SK-N-SH (cell line): Measurements from ENCODE around the gene LDLRAP1. TPM values are rescaled to one million over a fixed set of nuclear protein-coding genes. Genes with fewer than 3 reads are reported as not detected.

Source experiments
- CTCF ChIA-PET: fragments of 300-600, 350-600 bp; formaldehyde crosslinking; extraction: SDS; loops from one replicate; lab custom pipeline; 2021; lab: Yijun Ruan, JAX
- POLR2A ChIA-PET: fragments of 350-600 bp; sonication (Branson Sonifier 250); formaldehyde crosslinking; extraction: SDS; loops from one replicate; lab custom pipeline; 2020; ENCODE audit warnings: antibody characterized with exemption, inconsistent platforms; lab: Yijun Ruan, JAX
- DNase-seq: peaks from one replicate; pipeline ENCODE4 v3.0.0; 2012
- H2AFZ ChIP-seq: fragments of 200-600 bp; sonication (generic); 2 replicates; pipeline ENCODE4 v1.8.1; 2016; ENCODE audit warnings: antibody characterized with exemption, mild to moderate bottlenecking, low read depth
- H3F3A ChIP-seq: fragments of 200-600 bp; sonication (generic); replicated peaks from 2 replicates; pipeline ENCODE3; 2016; ENCODE audit warnings: antibody characterized with exemption, mild to moderate bottlenecking; ENCODE audit not compliant: insufficient read depth
- H3K27ac ChIP-seq, 2 experiments: fragments of 200-500 bp in 1 of 2; fragments of 200-600 bp in 1 of 2; sonication (Bioruptor generic) in 1 of 2; sonication (generic), shearing (Covaris generic) in 1 of 2; 2 replicates each; pipeline versions ENCODE4 v1.5.1 to v1.6.1; 2014 to 2016; ENCODE audit warnings: low read depth in 2 of 2, inconsistent platforms in 1 of 2, low read length in 1 of 2, mild to moderate bottlenecking in 1 of 2, mixed read lengths in 1 of 2
- H3K27me3 ChIP-seq: fragments of 200-600 bp; sonication (generic), shearing (Covaris generic); 2 replicates; pipeline ENCODE4 v1.6.1; 2016; ENCODE audit warnings: mixed run types; ENCODE audit not compliant: insufficient read depth
- H3K36me3 ChIP-seq, 2 experiments: fragments of 200-500 bp in 1 of 2; fragments of 200-600 bp in 1 of 2; sonication (Bioruptor generic) in 1 of 2; sonication (generic) in 1 of 2; replicated peaks in 1 of 2; 2 replicates each; pipeline versions ENCODE3 to v1.5.1; 2014 to 2016; ENCODE audit warnings: low read length in 1 of 2, mild to moderate bottlenecking in 1 of 2; ENCODE audit not compliant: insufficient read depth in 2 of 2, control insufficient read depth in 1 of 2
- H3K4me1 ChIP-seq, 2 experiments: fragments of 200-500 bp in 1 of 2; fragments of 200-600 bp in 1 of 2; sonication (Bioruptor generic) in 1 of 2; sonication (generic), shearing (Covaris generic) in 1 of 2; 2 replicates each; pipeline versions ENCODE4 v1.5.1 to v1.6.1; 2014 to 2016; ENCODE audit warnings: low read depth in 1 of 2, low read length in 1 of 2, mixed run types in 1 of 2; ENCODE audit not compliant: insufficient read depth in 2 of 2, control insufficient read depth in 1 of 2
- H3K4me2 ChIP-seq: fragments of 200-600 bp; sonication (generic), shearing (Covaris generic); 2 replicates; pipeline ENCODE4 v1.6.1; 2017; ENCODE audit warnings: mixed run types
- H3K4me3 ChIP-seq, 2 experiments: fragments of 200-500 bp in 1 of 2; fragments of 200-600 bp in 1 of 2; sonication (Bioruptor generic) in 1 of 2; sonication (generic), shearing (Covaris generic) in 1 of 2; 2 replicates each; pipeline versions ENCODE4 v1.5.1 to v1.8.1; 2014 to 2016; ENCODE audit warnings: low read depth in 2 of 2, inconsistent platforms in 1 of 2, low read length in 1 of 2, mild to moderate bottlenecking in 1 of 2, mixed read lengths in 1 of 2, moderate library complexity in 1 of 2
- H3K79me2 ChIP-seq: fragments of 200-600 bp; sonication (generic); 2 replicates; pipeline ENCODE4 v1.8.1; 2017; ENCODE audit warnings: mild to moderate bottlenecking; ENCODE audit not compliant: insufficient read depth
- H3K9ac ChIP-seq: fragments of 200-600 bp; sonication (generic); 2 replicates; pipeline ENCODE4 v1.6.1; 2017; ENCODE audit warnings: mixed run types
- H3K9me2 ChIP-seq: fragments of 200-600 bp; sonication (generic); 2 replicates; pipeline ENCODE4 v1.6.1; 2017; ENCODE audit warnings: mixed run types
- H3K9me3 ChIP-seq: fragments of 200-600 bp; sonication (generic); 2 replicates; pipeline ENCODE4 v1.6.1; 2017; ENCODE audit warnings: mixed run types, mild to moderate bottlenecking, moderate library complexity
- H4K20me1 ChIP-seq: fragments of 200-600 bp; sonication (generic); 2 replicates; pipeline ENCODE4 v1.6.1; 2017; ENCODE audit warnings: mild to moderate bottlenecking, mixed run types; ENCODE audit not compliant: insufficient read depth
- CTCF ChIP-seq: fragments of 200-600 bp; sonication (generic); IDR thresholded peaks from 2 replicates; pipeline ENCODE4 v1.6.1; 2017; ENCODE audit warnings: antibody characterized with exemption, mild to moderate bottlenecking, moderate library complexity
- FOXJ3 ChIP-seq: sonication (generic); formaldehyde crosslinking; IDR thresholded peaks from 2 replicates; pipeline ENCODE4 v1.5.1; 2020; ENCODE audit warnings: mild to moderate bottlenecking, missing genetic modification reagents
- FOXM1 ChIP-seq: IDR thresholded peaks from 2 replicates; pipeline ENCODE4 v1.4.0; 2012; ENCODE audit warnings: low read depth, mild to moderate bottlenecking
- GABPA ChIP-seq: IDR thresholded peaks from 2 replicates; pipeline ENCODE4 v1.4.0; 2012; ENCODE audit warnings: low read depth, mild to moderate bottlenecking
- GATA2 ChIP-seq: sonication (generic); formaldehyde crosslinking; IDR thresholded peaks from 2 replicates; pipeline ENCODE4 v1.5.0; 2020; ENCODE audit warnings: mild to moderate bottlenecking, missing genetic modification reagents
- JUND ChIP-seq: IDR thresholded peaks from 2 replicates; pipeline ENCODE4 v1.4.0; 2012
- MAX ChIP-seq: IDR thresholded peaks from 2 replicates; pipeline ENCODE4 v1.4.0; 2012; ENCODE audit warnings: low read depth
- MEF2A ChIP-seq: IDR thresholded peaks from 2 replicates; pipeline ENCODE4 v1.4.0; 2012; ENCODE audit warnings: low read depth, borderline replicate concordance
- MXI1 ChIP-seq: IDR thresholded peaks from 2 replicates; pipeline ENCODE4 v1.6.1; 2012; ENCODE audit warnings: mild to moderate bottlenecking, low read depth, low read length, improper control_type of control experiment
- NFIC ChIP-seq: IDR thresholded peaks from 2 replicates; pipeline ENCODE4 v1.4.0; 2012; ENCODE audit warnings: borderline replicate concordance
- RXRA ChIP-seq: IDR thresholded peaks from 2 replicates; pipeline ENCODE4 v1.4.0; 2012; ENCODE audit warnings: low read depth, mild to moderate bottlenecking, borderline replicate concordance
- SIN3A ChIP-seq: IDR thresholded peaks from 2 replicates; pipeline ENCODE4 v1.6.1; 2012; ENCODE audit warnings: low read depth, mild to moderate bottlenecking, low read length, moderate library complexity, borderline replicate concordance
- TAF1 ChIP-seq: IDR thresholded peaks from 2 replicates; pipeline ENCODE4 v1.6.1; 2012; ENCODE audit warnings: low read depth, mild to moderate bottlenecking, low read length, moderate library complexity, borderline replicate concordance
- TEAD4 ChIP-seq: IDR thresholded peaks from 2 replicates; pipeline ENCODE4 v1.4.0; 2012; ENCODE audit warnings: mild to moderate bottlenecking, borderline replicate concordance; ENCODE audit not compliant: insufficient read depth
- USF2 ChIP-seq: fragments of 150-350 bp; IDR thresholded peaks from 2 replicates; pipeline ENCODE4 v1.6.1; 2017; ENCODE audit warnings: antibody characterized with exemption, low read length, low read depth, borderline replicate concordance
- WGBS: methylation state at CpG from one replicate; pipeline ENCODE4 v1.1.6; 2017; ENCODE audit warnings: low lambda C conversion rate; 5-methylcytosine and 5-hydroxymethylcytosine counted together
- polyA plus RNA-seq, 3 experiments: library from polyadenylated mRNA; depleted of rRNA; stranded (reverse); fragments of >200 nt; gene quantifications; 2 replicates each; pipeline ENCODE4 v1.2.3, GENCODE V29; 2012
- TF ChIP-seq, protein P1 (sequence below): IDR thresholded peaks from 2 replicates; pipeline ENCODE4 v1.4.0; 2012; ENCODE audit warnings: low read depth, borderline replicate concordance
- TF ChIP-seq, protein P2 (sequence below): IDR thresholded peaks from 2 replicates; pipeline ENCODE4 v1.6.1; 2012; ENCODE audit warnings: mild to moderate bottlenecking, low read depth, low read length, moderate library complexity

The LDLRAP1 gene
- polyA plus RNA-seq, 1 of the 3 experiments (the other 2 are of a cell fraction): 19.1 TPM

GRCh38 chr1:25598879-25599278, 55.5 kb downstream of the LDLRAP1 start:
- Histone ChIP-seq H3K9me2 (no peaks in the 10 kb centered on the region), H3K36me3 (no peaks in the 10 kb centered on the region), H3K9ac (no peak overlapping the region), H3K4me3 (no peak overlapping the region), H3K27me3 (no peaks in the 10 kb centered on the region), H3F3A (no peaks in the 10 kb centered on the region), H3K9me3 (no peaks in the 10 kb centered on the region), H2AFZ (no peak overlapping the region), H4K20me1 (no peaks in the 10 kb centered on the region), H3K79me2 (no peaks in the 10 kb centered on the region), H3K27ac (no peak overlapping the region), H3K4me2 (no peak overlapping the region), H3K4me1 (no peaks in the 10 kb centered on the region; a peak in 1 of 4 replicates)
- WGBS: 83% methylated on average over 1 of the region's 1 CpG
- no peak for TF ChIP-seq CTCF
- no peak for TF ChIP-seq USF2
- no peak for TF ChIP-seq FOXJ3 (CRISPR knock-in tag)
- no peak for TF ChIP-seq RXRA
- no peak for TF ChIP-seq MAX
- TF ChIP-seq JUND: no peak
- TF ChIP-seq TEAD4: no peak
- DNase-seq: no peak
- ChIA-PET POLR2A (no interaction called here), CTCF (interaction anchor here (1.0 to 2.7 kb wide), 4 partner anchors 10 to 26 kb away, joined by 3 to 12 read pairs (median 6); no protein-coding TSS in a partner anchor)

GRCh38 chr1:25599969-25600610, 56.7 kb downstream of the LDLRAP1 start:
- Histone ChIP-seq H3K9me2 (no peaks in the 10 kb centered on the region), H3K79me2 (no peaks in the 10 kb centered on the region), H2AFZ (no peak overlapping the region), H3K9ac (no peak overlapping the region), H3K27me3 (no peaks in the 10 kb centered on the region), H3K4me2 (no peak overlapping the region), H3K27ac (no peak overlapping the region), H3K4me1 (no peaks in the 10 kb centered on the region; a peak in 1 of 4 replicates), H3K4me3 (no peak overlapping the region), H3F3A (no peaks in the 10 kb centered on the region), H3K36me3 (no peaks in the 10 kb centered on the region), H4K20me1 (no peaks in the 10 kb centered on the region), H3K9me3 (no peaks in the 10 kb centered on the region)
- POLR2A ChIA-PET: interaction anchor here (0.7 kb wide), 1 partner anchor 296 kb away, joined by 3 read pairs; no protein-coding TSS in a partner anchor
- no peak for DNase-seq
- CTCF ChIA-PET: interaction anchor here (1.4 to 2.7 kb wide), 2 partner anchors 9 to 19 kb away, joined by 5 to 12 read pairs; no protein-coding TSS in a partner anchor
- 54% methylated on average over 7 of the region's 7 CpGs for WGBS
- no peak for TF ChIP-seq CTCF
- TF ChIP-seq SIN3A: no peak
- no peak for TF ChIP-seq MXI1
- TF ChIP-seq, protein P1, sequence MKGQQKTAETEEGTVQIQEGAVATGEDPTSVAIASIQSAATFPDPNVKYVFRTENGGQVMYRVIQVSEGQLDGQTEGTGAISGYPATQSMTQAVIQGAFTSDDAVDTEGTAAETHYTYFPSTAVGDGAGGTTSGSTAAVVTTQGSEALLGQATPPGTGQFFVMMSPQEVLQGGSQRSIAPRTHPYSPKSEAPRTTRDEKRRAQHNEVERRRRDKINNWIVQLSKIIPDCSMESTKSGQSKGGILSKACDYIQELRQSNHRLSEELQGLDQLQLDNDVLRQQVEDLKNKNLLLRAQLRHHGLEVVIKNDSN: no peak
- TF ChIP-seq MEF2A: no peak
- TF ChIP-seq GATA2: no peak
- TF ChIP-seq GABPA: no peak
- TF ChIP-seq NFIC: no peak
- TF ChIP-seq, protein P2, sequence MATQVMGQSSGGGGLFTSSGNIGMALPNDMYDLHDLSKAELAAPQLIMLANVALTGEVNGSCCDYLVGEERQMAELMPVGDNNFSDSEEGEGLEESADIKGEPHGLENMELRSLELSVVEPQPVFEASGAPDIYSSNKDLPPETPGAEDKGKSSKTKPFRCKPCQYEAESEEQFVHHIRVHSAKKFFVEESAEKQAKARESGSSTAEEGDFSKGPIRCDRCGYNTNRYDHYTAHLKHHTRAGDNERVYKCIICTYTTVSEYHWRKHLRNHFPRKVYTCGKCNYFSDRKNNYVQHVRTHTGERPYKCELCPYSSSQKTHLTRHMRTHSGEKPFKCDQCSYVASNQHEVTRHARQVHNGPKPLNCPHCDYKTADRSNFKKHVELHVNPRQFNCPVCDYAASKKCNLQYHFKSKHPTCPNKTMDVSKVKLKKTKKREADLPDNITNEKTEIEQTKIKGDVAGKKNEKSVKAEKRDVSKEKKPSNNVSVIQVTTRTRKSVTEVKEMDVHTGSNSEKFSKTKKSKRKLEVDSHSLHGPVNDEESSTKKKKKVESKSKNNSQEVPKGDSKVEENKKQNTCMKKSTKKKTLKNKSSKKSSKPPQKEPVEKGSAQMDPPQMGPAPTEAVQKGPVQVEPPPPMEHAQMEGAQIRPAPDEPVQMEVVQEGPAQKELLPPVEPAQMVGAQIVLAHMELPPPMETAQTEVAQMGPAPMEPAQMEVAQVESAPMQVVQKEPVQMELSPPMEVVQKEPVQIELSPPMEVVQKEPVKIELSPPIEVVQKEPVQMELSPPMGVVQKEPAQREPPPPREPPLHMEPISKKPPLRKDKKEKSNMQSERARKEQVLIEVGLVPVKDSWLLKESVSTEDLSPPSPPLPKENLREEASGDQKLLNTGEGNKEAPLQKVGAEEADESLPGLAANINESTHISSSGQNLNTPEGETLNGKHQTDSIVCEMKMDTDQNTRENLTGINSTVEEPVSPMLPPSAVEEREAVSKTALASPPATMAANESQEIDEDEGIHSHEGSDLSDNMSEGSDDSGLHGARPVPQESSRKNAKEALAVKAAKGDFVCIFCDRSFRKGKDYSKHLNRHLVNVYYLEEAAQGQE: no peak
- no peak for TF ChIP-seq FOXM1
- TF ChIP-seq TAF1: no peak
